ENCODE results near the gene PCDH9. TPM values are rescaled to one million over a fixed set of nuclear protein-coding genes. Genes with fewer than 3 reads are reported as not detected.
"Not testable (repeated sequence)": the region's sequence is repeated elsewhere in the genome, so short reads cannot be mapped to it uniquely, and the experiment has no call there.

The PCDH9 gene
- total RNA-seq, 1 experiment from 2014 or later = 0.11 TPM

- H3K27me3 ChIP-seq (replicated peaks; ENCODE audit: control insufficient read depth, insufficient read depth, low read length) = no peaks in the 10 kb centered on the region
- no peak overlapping the region for H3K4me3 Mint-ChIP-seq (ENCODE audit: unreplicated experiment)
- H3K9me3 Mint-ChIP-seq (ENCODE audit: unreplicated experiment) = no peaks in the 10 kb centered on the region
- no peak overlapping the region for H3K27ac Mint-ChIP-seq (ENCODE audit: unreplicated experiment)
- no peaks in the 10 kb centered on the region for H3K4me1 ChIP-seq
- H3K4me3 ChIP-seq (ENCODE audit: low read depth, low read length) = no peak overlapping the region
- no peaks in the 10 kb centered on the region for H3K36me3 ChIP-seq (ENCODE audit: control insufficient read depth, insufficient read depth, low read length)
- no peaks in the 10 kb centered on the region for H3K36me3 Mint-ChIP-seq (ENCODE audit: insufficient read depth, unreplicated experiment)
- BruUV-seq (replicated peaks) = no TSS peak
- ChIA-PET POLR2A (no interaction called here), CTCF (no interaction called here)
- H3K4me1 Mint-ChIP-seq (ENCODE audit: low read depth, unreplicated experiment) = no peaks in the 10 kb centered on the region
- intact Hi-C loops (cut with micrococcal nuclease; ENCODE audit: unreplicated experiment) = no loop called here
- no peak for DNase-seq
- H3K27me3 Mint-ChIP-seq (ENCODE audit: insufficient read depth, unreplicated experiment) = no peaks in the 10 kb centered on the region
- H3K9me3 ChIP-seq = no peaks in the 10 kb centered on the region
- TF ChIP-seq CTCF (IDR thresholded peaks at IDR 0.05; ENCODE audit: insufficient read depth in 1 of 2, low read depth in 1 of 2, low read length in 1 of 2, severe bottlenecking in 1 of 2, unreplicated experiment in 1 of 2) = no peak
Measured at GRCh38 chr13:66774046-66774445, 456.1 kb downstream of the PCDH9 start.

- no peak for DNase-seq
- Histone ChIP-seq H3K9me3 (no peaks in the 10 kb centered on the region), H3K4me1 (no peaks in the 10 kb centered on the region), H3K27me3 (replicated peaks; ENCODE audit: control insufficient read depth, insufficient read depth, low read length) (no peaks in the 10 kb centered on the region), H3K36me3 (ENCODE audit: control insufficient read depth, insufficient read depth, low read length) (no peaks in the 10 kb centered on the region), H3K4me3 (ENCODE audit: low read depth, low read length) (no peak overlapping the region)
- Mint-ChIP-seq H3K9me3 (ENCODE audit: unreplicated experiment) (peaks cover 21% of the 10 kb centered on the region), H3K4me1 (ENCODE audit: low read depth, unreplicated experiment) (no peaks in the 10 kb centered on the region), H3K4me3 (ENCODE audit: unreplicated experiment) (no peak overlapping the region), H3K36me3 (ENCODE audit: insufficient read depth, unreplicated experiment) (no peaks in the 10 kb centered on the region), H3K27me3 (ENCODE audit: insufficient read depth, unreplicated experiment) (no peaks in the 10 kb centered on the region), H3K27ac (ENCODE audit: unreplicated experiment) (no peak overlapping the region)
- TF ChIP-seq CTCF (IDR thresholded peaks at IDR 0.05; ENCODE audit: insufficient read depth in 1 of 2, low read depth in 1 of 2, low read length in 1 of 2, severe bottlenecking in 1 of 2, unreplicated experiment in 1 of 2) = no peak
- intact Hi-C loops (cut with micrococcal nuclease; ENCODE audit: unreplicated experiment) = loop anchor here (5.0 kb wide), 1 partner anchor 148 kb away; no protein-coding TSS in a partner anchor
- ChIA-PET POLR2A (no interaction called here), CTCF (no interaction called here)
- no TSS peak for BruUV-seq (replicated peaks)
Measured at GRCh38 chr13:66765559-66765958, 464.6 kb downstream of the PCDH9 start.

GRCh38 chr13:66760678-66761077, 469.5 kb downstream of the PCDH9 start:
- H3K4me3 ChIP-seq (ENCODE audit: low read depth, low read length); H3K36me3 ChIP-seq (ENCODE audit: control insufficient read depth, insufficient read depth, low read length); H3K36me3 Mint-ChIP-seq (ENCODE audit: insufficient read depth, unreplicated experiment); H3K27ac Mint-ChIP-seq (ENCODE audit: unreplicated experiment); intact Hi-C loops (cut with micrococcal nuclease; ENCODE audit: unreplicated experiment); H3K4me1 Mint-ChIP-seq (ENCODE audit: low read depth, unreplicated experiment); POLR2A ChIA-PET; CTCF ChIA-PET; H3K27me3 Mint-ChIP-seq (ENCODE audit: insufficient read depth, unreplicated experiment); BruUV-seq (replicated peaks); H3K27me3 ChIP-seq (replicated peaks; ENCODE audit: control insufficient read depth, insufficient read depth, low read length); H3K4me3 Mint-ChIP-seq (ENCODE audit: unreplicated experiment); H3K4me1 ChIP-seq; H3K9me3 ChIP-seq: not testable (repeated sequence)
- DNase-seq = peak in 1 of 2 experiments; percentile 4
- H3K9me3 Mint-ChIP-seq (ENCODE audit: unreplicated experiment) = peaks cover 40% of the 10 kb centered on the region

- no peaks in the 10 kb centered on the region for H3K9me3 ChIP-seq
- no peak for TF ChIP-seq CTCF (IDR thresholded peaks at IDR 0.05; ENCODE audit: insufficient read depth in 1 of 2, low read depth in 1 of 2, low read length in 1 of 2, severe bottlenecking in 1 of 2, unreplicated experiment in 1 of 2)
- no TSS peak for BruUV-seq (replicated peaks)
- DNase-seq = no peak
- ChIA-PET CTCF (no interaction called here), POLR2A (no interaction called here)
- Mint-ChIP-seq H3K27me3 (ENCODE audit: insufficient read depth, unreplicated experiment) (no peaks in the 10 kb centered on the region), H3K4me3 (ENCODE audit: unreplicated experiment) (no peak overlapping the region), H3K4me1 (ENCODE audit: low read depth, unreplicated experiment) (no peaks in the 10 kb centered on the region), H3K36me3 (ENCODE audit: insufficient read depth, unreplicated experiment) (no peaks in the 10 kb centered on the region), H3K27ac (ENCODE audit: unreplicated experiment) (no peak overlapping the region), H3K9me3 (ENCODE audit: unreplicated experiment) (peaks cover 40% of the 10 kb centered on the region)
- H3K4me3 ChIP-seq (ENCODE audit: low read depth, low read length) = no peak overlapping the region
- no peaks in the 10 kb centered on the region for H3K27me3 ChIP-seq (replicated peaks; ENCODE audit: control insufficient read depth, insufficient read depth, low read length)
- H3K4me1 ChIP-seq = no peaks in the 10 kb centered on the region
- intact Hi-C loops (cut with micrococcal nuclease; ENCODE audit: unreplicated experiment) = no loop called here
- no peaks in the 10 kb centered on the region for H3K36me3 ChIP-seq (ENCODE audit: control insufficient read depth, insufficient read depth, low read length)
Measured at GRCh38 chr13:66759919-66760318, 470.2 kb downstream of the PCDH9 start.

All from Caco-2 (cell line).